ENCODE data around the gene PPP1R13B. TPM values are rescaled to one million over a fixed set of nuclear protein-coding genes. Genes with fewer than 3 reads are reported as not detected.

Gene PPP1R13B
- total RNA-seq, 1 experiment from 2014 or later: 19.0 TPM

DNA sequence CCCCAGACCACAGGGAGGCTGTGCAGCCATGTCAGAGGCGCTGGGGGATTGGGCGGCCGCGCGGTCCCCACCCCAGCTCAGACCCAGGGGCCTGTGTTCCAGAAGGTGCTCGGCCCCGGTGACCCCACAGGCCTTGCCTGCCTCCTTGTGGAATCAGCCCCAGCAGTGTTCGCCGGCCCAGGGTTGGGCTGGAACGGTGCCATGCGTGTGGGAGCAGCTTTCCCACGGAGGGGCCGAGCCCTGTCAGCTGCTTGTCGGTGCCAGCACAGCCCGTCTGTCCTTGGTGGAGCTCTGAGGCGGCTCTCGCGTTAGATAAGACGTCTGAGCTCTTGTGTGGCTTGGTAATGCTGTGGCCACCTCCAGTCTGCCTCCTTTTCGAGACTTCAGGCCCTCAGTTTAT is 123.3 kb downstream of the PPP1R13B start:
- no peaks in the 10 kb centered on the region; the same call in 1 of the 2 replicates for H3K4me1 ChIP-seq (ENCODE audit: control insufficient read depth, insufficient read depth, low read length)
- ATAC-seq (no peak), DNase-seq (ENCODE audit: low read depth, low spot score) (no peak)
- no peaks in the 10 kb centered on the region for H3K27me3 ChIP-seq (ENCODE audit: control insufficient read depth, insufficient read depth, low read length)
- H3K4me3 ChIP-seq (ENCODE audit: low read depth in 2 of 2, low read length in 2 of 2): no peak overlapping the region
- intact Hi-C loops (cut with micrococcal nuclease; ENCODE audit: unreplicated experiment) (no loop called here), in situ Hi-C loops (cut with HindIII; ENCODE audit: low pct_unique_long_range_greater_than_20kb, low sequenced_read_pairs) (no loop called here)
- H3K27ac ChIP-seq (ENCODE audit: low read length): no peak overlapping the region
- BruUV-seq (replicated peaks): no TSS peak
- POLR2A ChIA-PET: no interaction called here
- no peaks in the 10 kb centered on the region for H3K9me3 ChIP-seq (ENCODE audit: control insufficient read depth, insufficient read depth, low read depth, low read length)
- CTCF ChIA-PET: no interaction called here
- H3K36me3 ChIP-seq (ENCODE audit: control insufficient read depth, insufficient read depth, low read length): no peaks in the 10 kb centered on the region
- TF ChIP-seq SIN3A (IDR thresholded peaks at IDR 0.05; ENCODE audit: borderline replicate concordance, insufficient read depth, low read depth, low read length) (no peak), TCF7L2 (IDR thresholded peaks at IDR 0.05; ENCODE audit: low read depth, low read length) (no peak), POLR2AphosphoS5 (IDR thresholded peaks at IDR 0.05; ENCODE audit: low read depth, low read length) (no peak)
- TF ChIP-seq, protein P1, sequence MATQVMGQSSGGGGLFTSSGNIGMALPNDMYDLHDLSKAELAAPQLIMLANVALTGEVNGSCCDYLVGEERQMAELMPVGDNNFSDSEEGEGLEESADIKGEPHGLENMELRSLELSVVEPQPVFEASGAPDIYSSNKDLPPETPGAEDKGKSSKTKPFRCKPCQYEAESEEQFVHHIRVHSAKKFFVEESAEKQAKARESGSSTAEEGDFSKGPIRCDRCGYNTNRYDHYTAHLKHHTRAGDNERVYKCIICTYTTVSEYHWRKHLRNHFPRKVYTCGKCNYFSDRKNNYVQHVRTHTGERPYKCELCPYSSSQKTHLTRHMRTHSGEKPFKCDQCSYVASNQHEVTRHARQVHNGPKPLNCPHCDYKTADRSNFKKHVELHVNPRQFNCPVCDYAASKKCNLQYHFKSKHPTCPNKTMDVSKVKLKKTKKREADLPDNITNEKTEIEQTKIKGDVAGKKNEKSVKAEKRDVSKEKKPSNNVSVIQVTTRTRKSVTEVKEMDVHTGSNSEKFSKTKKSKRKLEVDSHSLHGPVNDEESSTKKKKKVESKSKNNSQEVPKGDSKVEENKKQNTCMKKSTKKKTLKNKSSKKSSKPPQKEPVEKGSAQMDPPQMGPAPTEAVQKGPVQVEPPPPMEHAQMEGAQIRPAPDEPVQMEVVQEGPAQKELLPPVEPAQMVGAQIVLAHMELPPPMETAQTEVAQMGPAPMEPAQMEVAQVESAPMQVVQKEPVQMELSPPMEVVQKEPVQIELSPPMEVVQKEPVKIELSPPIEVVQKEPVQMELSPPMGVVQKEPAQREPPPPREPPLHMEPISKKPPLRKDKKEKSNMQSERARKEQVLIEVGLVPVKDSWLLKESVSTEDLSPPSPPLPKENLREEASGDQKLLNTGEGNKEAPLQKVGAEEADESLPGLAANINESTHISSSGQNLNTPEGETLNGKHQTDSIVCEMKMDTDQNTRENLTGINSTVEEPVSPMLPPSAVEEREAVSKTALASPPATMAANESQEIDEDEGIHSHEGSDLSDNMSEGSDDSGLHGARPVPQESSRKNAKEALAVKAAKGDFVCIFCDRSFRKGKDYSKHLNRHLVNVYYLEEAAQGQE (IDR thresholded peaks at IDR 0.05; ENCODE audit: insufficient read depth in 1 of 2, low read depth in 2 of 2, low read length in 1 of 2): no peak
- TF ChIP-seq, protein P2, sequence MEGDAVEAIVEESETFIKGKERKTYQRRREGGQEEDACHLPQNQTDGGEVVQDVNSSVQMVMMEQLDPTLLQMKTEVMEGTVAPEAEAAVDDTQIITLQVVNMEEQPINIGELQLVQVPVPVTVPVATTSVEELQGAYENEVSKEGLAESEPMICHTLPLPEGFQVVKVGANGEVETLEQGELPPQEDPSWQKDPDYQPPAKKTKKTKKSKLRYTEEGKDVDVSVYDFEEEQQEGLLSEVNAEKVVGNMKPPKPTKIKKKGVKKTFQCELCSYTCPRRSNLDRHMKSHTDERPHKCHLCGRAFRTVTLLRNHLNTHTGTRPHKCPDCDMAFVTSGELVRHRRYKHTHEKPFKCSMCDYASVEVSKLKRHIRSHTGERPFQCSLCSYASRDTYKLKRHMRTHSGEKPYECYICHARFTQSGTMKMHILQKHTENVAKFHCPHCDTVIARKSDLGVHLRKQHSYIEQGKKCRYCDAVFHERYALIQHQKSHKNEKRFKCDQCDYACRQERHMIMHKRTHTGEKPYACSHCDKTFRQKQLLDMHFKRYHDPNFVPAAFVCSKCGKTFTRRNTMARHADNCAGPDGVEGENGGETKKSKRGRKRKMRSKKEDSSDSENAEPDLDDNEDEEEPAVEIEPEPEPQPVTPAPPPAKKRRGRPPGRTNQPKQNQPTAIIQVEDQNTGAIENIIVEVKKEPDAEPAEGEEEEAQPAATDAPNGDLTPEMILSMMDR (IDR thresholded peaks at IDR 0.05): no peak

DNA sequence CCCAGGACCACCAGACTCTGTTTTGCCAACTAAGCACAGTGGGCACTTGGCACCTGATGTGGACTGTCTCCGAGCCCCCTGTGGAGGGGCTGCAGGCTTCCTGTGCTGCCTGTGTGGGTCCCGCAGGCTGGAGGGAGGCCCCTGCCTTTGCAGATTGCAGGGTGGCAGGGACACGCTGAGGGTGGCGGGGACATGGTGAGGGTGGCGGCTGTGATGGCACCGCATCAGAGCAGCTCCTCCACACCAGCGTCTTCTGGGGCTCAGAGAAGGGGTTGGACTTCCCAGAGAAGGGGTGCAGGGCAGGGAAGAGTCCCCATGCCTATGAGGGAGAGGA is 123.7 kb downstream of the PPP1R13B start:
- no peak overlapping the region for H3K27ac ChIP-seq (ENCODE audit: low read length)
- intact Hi-C loops (cut with micrococcal nuclease; ENCODE audit: unreplicated experiment): no loop called here

More for the DNA sequence above, 123.7 kb downstream of the PPP1R13B start:
- H3K36me3 ChIP-seq (ENCODE audit: control insufficient read depth, insufficient read depth, low read length): no peaks in the 10 kb centered on the region
- POLR2A ChIA-PET: no interaction called here
- BruUV-seq (replicated peaks): no TSS peak
- no peaks in the 10 kb centered on the region for H3K27me3 ChIP-seq (ENCODE audit: control insufficient read depth, insufficient read depth, low read length)
- TF ChIP-seq, protein P2 (IDR thresholded peaks at IDR 0.05): no peak
- no peak for TF ChIP-seq TCF7L2 (IDR thresholded peaks at IDR 0.05; ENCODE audit: low read depth, low read length)
- TF ChIP-seq POLR2AphosphoS5 (IDR thresholded peaks at IDR 0.05; ENCODE audit: low read depth, low read length): no peak
- TF ChIP-seq, protein P1 (IDR thresholded peaks at IDR 0.05; ENCODE audit: insufficient read depth in 1 of 2, low read depth in 2 of 2, low read length in 1 of 2): no peak
- no peak for TF ChIP-seq SIN3A (IDR thresholded peaks at IDR 0.05; ENCODE audit: borderline replicate concordance, insufficient read depth, low read depth, low read length)
- no peaks in the 10 kb centered on the region; the same call in 1 of the 2 replicates for H3K4me1 ChIP-seq (ENCODE audit: control insufficient read depth, insufficient read depth, low read length)
- H3K9me3 ChIP-seq (ENCODE audit: control insufficient read depth, insufficient read depth, low read depth, low read length): no peaks in the 10 kb centered on the region
- CTCF ChIA-PET: no interaction called here
- no peak for DNase-seq (ENCODE audit: low read depth, low spot score)
- in situ Hi-C loops (cut with HindIII; ENCODE audit: low pct_unique_long_range_greater_than_20kb, low sequenced_read_pairs): no loop called here
- ATAC-seq: no peak
- H3K4me3 ChIP-seq (ENCODE audit: low read depth in 2 of 2, low read length in 2 of 2): no peak overlapping the region
